ENCODE results near the gene NT5DC1.
A peak's percentile ranks its signal among the peaks of the same experiment; 100 is the strongest.

The NT5DC1 gene

GRCh38 chr6:116100419-116101301 is at the start of gene NT5DC1:
Gene NT5DC1, plus strand, starts transcription at chr6:116100853. Its CDS starts 78 bp downstream, at chr6:116100931.
- Histone ChIP-seq H3K4me3 (ENCODE audit: low read depth in 1 of 2, low read length in 2 of 2) (peak within 1 kb of the TSS; percentile 31 to 85), H3K27ac (ENCODE audit: low read depth, low read length) (peak within 1 kb of the TSS; percentile 86), H3K9me3 (ENCODE audit: low read length) (no peaks in the 10 kb centered on the region), H3K9ac (ENCODE audit: low read length) (peak within 1 kb of the TSS; percentile 66), H3K27me3 (ENCODE audit: control insufficient read depth in 1 of 2, insufficient read depth in 2 of 2, low read length in 2 of 2) (no peaks in the 10 kb centered on the region), H3K4me1 (ENCODE audit: insufficient read depth, low read length) (peaks cover 11% of the 10 kb centered on the region), H3K36me3 (ENCODE audit: insufficient read depth, low read length) (no peaks in the 10 kb centered on the region)

DNA sequence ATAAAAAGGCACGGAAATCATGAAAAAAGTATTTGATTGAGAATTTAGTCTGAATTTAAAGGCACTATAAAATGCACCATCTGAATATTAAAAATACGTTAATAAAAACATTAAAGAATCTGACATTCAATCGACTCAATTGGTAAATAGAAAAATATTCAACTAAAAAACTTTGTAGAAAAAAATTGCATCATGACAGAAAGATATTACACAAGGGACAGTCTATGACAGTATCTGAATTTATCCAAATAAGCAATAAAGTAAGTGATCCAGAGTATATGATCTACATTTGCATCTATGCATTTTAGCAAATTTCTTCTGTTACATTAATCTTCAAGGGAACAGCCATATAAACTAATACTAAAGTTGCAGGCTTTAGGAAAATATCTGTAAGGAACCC is 49.4 kb upstream of the NT5DC1 start:
- H3K9ac ChIP-seq (ENCODE audit: low read length) = no peak overlapping the region
- H3K27me3 ChIP-seq (ENCODE audit: control insufficient read depth in 1 of 2, insufficient read depth in 2 of 2, low read length in 2 of 2) = no peaks in the 10 kb centered on the region
- H3K4me1 ChIP-seq (ENCODE audit: insufficient read depth, low read length) = no peaks in the 10 kb centered on the region
- no peak overlapping the region for H3K27ac ChIP-seq (ENCODE audit: low read depth, low read length)
- no peaks in the 10 kb centered on the region for H3K36me3 ChIP-seq (ENCODE audit: insufficient read depth, low read length)
- no peak overlapping the region for H3K4me3 ChIP-seq (ENCODE audit: low read depth in 1 of 2, low read length in 2 of 2)
- H3K9me3 ChIP-seq (ENCODE audit: low read length) = no peaks in the 10 kb centered on the region

DNA sequence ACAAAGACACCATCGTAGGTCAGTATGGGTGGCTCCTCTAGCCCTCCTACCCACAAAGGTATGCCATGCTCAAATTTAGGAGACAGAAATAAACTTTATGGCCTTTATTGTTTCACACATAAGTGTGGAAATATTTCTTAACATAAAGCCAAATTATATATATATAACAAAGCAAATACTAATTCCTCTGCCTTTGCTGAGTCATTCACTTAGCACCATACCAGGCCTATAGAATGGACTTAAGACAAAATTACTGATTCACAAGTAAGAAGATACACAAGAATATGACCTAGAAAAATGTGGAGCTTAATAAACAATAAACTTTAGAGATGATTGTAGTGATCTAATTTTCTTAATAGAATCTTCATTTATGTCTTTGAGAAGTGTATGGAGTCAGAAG is 45.1 kb upstream of the NT5DC1 start:
- Histone ChIP-seq H3K9ac (ENCODE audit: low read length) (no peak overlapping the region), H3K27me3 (ENCODE audit: control insufficient read depth in 1 of 2, insufficient read depth in 2 of 2, low read length in 2 of 2) (no peaks in the 10 kb centered on the region), H3K36me3 (ENCODE audit: insufficient read depth, low read length) (no peaks in the 10 kb centered on the region), H3K4me1 (ENCODE audit: insufficient read depth, low read length) (no peaks in the 10 kb centered on the region), H3K4me3 (ENCODE audit: low read depth in 1 of 2, low read length in 2 of 2) (no peak overlapping the region), H3K9me3 (ENCODE audit: low read length) (no peaks in the 10 kb centered on the region), H3K27ac (ENCODE audit: low read depth, low read length) (no peak overlapping the region)

DNA sequence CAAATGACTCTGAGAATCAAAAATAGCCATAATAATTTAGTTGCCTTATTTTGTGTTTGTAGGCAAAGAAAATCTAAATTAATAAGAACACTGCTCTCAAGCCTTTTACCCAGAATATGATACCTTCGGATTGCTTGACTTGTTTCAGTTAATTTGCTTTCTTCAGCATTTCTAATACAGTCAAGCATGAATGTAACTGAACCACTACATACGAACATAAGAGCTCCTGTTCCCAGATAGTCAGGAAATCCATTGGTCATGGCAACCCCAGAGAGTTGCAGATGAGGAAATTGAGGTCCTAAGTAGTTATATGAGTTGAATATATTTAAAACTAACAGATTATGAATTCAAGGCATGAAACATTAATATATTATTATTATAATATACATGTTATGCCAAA is 42.9 kb upstream of the NT5DC1 start:
- Histone ChIP-seq H3K4me1 (ENCODE audit: insufficient read depth, low read length) (no peaks in the 10 kb centered on the region), H3K9ac (ENCODE audit: low read length) (no peak overlapping the region), H3K27me3 (ENCODE audit: control insufficient read depth in 1 of 2, insufficient read depth in 2 of 2, low read length in 2 of 2) (no peaks in the 10 kb centered on the region), H3K9me3 (ENCODE audit: low read length) (no peaks in the 10 kb centered on the region), H3K27ac (ENCODE audit: low read depth, low read length) (no peak overlapping the region), H3K4me3 (ENCODE audit: low read depth in 1 of 2, low read length in 2 of 2) (no peak overlapping the region), H3K36me3 (ENCODE audit: insufficient read depth, low read length) (no peaks in the 10 kb centered on the region)

DNA sequence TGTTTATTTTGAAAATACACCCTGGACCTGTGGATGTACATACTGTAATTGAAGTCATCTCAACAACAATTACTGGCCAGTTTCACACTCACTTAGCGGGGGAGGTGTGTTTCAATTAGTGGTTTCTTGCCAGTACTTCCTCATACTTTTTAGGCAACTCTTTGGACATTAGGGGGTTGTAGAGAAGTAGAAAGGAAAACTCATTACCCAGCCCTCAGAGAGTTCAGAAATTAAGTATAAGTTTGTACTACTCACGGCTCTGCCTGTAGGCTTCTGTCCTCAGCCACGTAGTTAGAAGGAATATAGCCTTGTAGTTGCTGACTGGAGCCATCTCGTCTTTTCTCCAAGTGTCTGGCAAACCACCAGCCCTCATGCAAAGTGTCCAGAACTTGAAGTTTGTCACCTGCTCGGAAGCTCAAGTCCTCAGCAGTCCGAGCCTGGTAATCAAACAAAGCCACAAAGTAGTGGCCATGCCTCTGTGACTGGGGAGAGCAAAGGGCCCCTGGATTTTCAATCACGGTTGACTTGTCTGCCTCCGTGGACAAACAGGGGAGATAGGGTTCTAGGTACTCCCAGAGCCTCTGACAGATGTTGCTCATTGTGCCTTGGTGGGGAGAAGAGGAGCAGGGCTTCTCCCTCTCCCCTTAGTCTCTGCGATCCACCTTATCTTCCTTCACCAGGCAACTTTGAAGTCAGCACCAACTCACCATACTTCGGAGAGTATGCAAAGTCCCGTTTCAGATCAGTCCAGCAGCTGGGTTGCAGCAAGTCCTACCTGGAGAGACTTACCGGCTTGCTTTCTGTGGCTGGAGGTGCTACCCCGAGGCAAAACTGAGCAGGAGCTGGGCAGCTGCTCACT is 40.7 kb upstream of the NT5DC1 start:
- Histone ChIP-seq H3K4me3 (ENCODE audit: low read depth in 1 of 2, low read length in 2 of 2) (peak overlapping the region in 1 of 2 donors; percentile 37), H3K27me3 (ENCODE audit: control insufficient read depth in 1 of 2, insufficient read depth in 2 of 2, low read length in 2 of 2) (no peaks in the 10 kb centered on the region), H3K27ac (ENCODE audit: low read depth, low read length) (no peak overlapping the region), H3K4me1 (ENCODE audit: insufficient read depth, low read length) (no peaks in the 10 kb centered on the region), H3K36me3 (ENCODE audit: insufficient read depth, low read length) (no peaks in the 10 kb centered on the region), H3K9me3 (ENCODE audit: low read length) (no peaks in the 10 kb centered on the region), H3K9ac (ENCODE audit: low read length) (no peak overlapping the region)

DNA sequence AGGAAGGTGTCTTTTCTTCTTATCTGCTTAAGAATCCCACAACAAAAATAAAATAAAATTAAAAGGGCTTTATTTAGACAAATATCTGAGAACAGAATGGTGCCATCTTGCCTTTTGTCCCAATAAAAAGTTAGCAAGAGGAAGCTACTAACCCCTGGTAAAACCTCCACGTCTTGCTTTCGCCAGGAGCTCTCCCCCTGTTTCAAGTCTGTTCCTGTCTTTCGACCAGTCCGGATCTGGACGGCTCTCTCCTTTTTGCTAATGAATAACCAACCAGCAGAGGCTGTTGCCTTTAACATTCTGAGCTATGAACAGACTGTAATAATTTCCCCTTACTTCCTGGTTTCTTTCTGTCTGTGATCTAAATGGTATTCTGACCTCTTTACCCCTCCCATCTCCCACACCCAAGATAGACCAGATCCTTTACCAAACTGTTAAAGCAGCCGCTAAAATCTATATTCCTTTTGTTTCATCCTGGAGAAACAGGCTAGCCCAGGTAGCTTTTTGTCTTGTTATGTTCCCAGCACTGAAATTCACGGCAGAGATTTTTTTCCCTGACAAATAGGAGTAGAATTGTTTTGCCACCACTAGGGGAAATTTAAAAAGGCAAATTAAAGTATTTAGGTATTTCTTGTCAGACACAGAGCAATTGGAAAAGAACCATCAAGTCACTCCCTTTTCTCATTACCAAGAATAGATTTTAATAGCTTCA is 39.9 kb upstream of the NT5DC1 start, which contains the start of gene FRK:
Gene FRK (minus strand): TSS at position 320 of the 712 bp plus-strand sequence. CDS start 580 bp downstream, outside the sequence.
- Histone ChIP-seq H3K27ac (ENCODE audit: low read depth, low read length) (no peak within 1 kb of the TSS), H3K4me3 (ENCODE audit: low read depth in 1 of 2, low read length in 2 of 2) (peak within 1 kb of the TSS in 1 of 2 donors; percentile 37), H3K36me3 (ENCODE audit: insufficient read depth, low read length) (no peaks in the 10 kb centered on the region), H3K9ac (ENCODE audit: low read length) (no peak within 1 kb of the TSS), H3K4me1 (ENCODE audit: insufficient read depth, low read length) (no peaks in the 10 kb centered on the region), H3K9me3 (ENCODE audit: low read length) (no peaks in the 10 kb centered on the region), H3K27me3 (ENCODE audit: control insufficient read depth in 1 of 2, insufficient read depth in 2 of 2, low read length in 2 of 2) (no peaks in the 10 kb centered on the region)

GRCh38 chr6:116062496-116062895 is 38.2 kb upstream of the NT5DC1 start:
- Histone ChIP-seq H3K9me3 (ENCODE audit: low read length) (no peaks in the 10 kb centered on the region), H3K27me3 (ENCODE audit: control insufficient read depth in 1 of 2, insufficient read depth in 2 of 2, low read length in 2 of 2) (no peaks in the 10 kb centered on the region), H3K27ac (ENCODE audit: low read depth, low read length) (no peak overlapping the region), H3K4me3 (ENCODE audit: low read depth in 1 of 2, low read length in 2 of 2) (no peak overlapping the region), H3K36me3 (ENCODE audit: insufficient read depth, low read length) (no peaks in the 10 kb centered on the region), H3K4me1 (ENCODE audit: insufficient read depth, low read length) (no peaks in the 10 kb centered on the region), H3K9ac (ENCODE audit: low read length) (no peak overlapping the region)

GRCh38 chr6:116064666-116065065 is 36.0 kb upstream of the NT5DC1 start:
- Histone ChIP-seq H3K4me1 (ENCODE audit: insufficient read depth, low read length) (no peaks in the 10 kb centered on the region), H3K36me3 (ENCODE audit: insufficient read depth, low read length) (no peaks in the 10 kb centered on the region), H3K9me3 (ENCODE audit: low read length) (no peaks in the 10 kb centered on the region), H3K27ac (ENCODE audit: low read depth, low read length) (no peak overlapping the region), H3K27me3 (ENCODE audit: control insufficient read depth in 1 of 2, insufficient read depth in 2 of 2, low read length in 2 of 2) (no peaks in the 10 kb centered on the region), H3K4me3 (ENCODE audit: low read depth in 1 of 2, low read length in 2 of 2) (no peak overlapping the region), H3K9ac (ENCODE audit: low read length) (no peak overlapping the region)

DNA sequence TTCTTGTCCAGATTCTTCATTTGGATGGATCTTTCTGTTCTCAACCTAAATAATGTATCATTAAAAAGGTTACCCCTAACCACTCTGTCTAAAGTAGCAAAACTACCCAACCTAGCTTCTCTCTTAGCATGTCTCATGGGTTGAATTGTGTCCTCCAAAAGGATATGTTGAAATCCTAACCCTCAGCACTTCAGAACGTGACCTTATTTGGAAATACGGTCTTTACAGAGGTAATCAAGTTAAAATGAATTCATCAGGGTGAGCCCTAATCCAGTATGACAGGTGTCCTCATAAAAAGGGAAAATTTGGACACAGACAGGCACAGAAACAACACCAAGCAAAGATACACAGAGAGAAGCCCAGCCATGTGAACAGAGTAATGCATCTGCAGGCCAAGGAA is 33.9 kb upstream of the NT5DC1 start:
- Histone ChIP-seq H3K4me3 (ENCODE audit: low read depth in 1 of 2, low read length in 2 of 2) (no peak overlapping the region), H3K36me3 (ENCODE audit: insufficient read depth, low read length) (no peaks in the 10 kb centered on the region), H3K9me3 (ENCODE audit: low read length) (no peaks in the 10 kb centered on the region), H3K4me1 (ENCODE audit: insufficient read depth, low read length) (no peaks in the 10 kb centered on the region), H3K9ac (ENCODE audit: low read length) (no peak overlapping the region), H3K27me3 (ENCODE audit: control insufficient read depth in 1 of 2, insufficient read depth in 2 of 2, low read length in 2 of 2) (no peaks in the 10 kb centered on the region), H3K27ac (ENCODE audit: low read depth, low read length) (no peak overlapping the region)

DNA sequence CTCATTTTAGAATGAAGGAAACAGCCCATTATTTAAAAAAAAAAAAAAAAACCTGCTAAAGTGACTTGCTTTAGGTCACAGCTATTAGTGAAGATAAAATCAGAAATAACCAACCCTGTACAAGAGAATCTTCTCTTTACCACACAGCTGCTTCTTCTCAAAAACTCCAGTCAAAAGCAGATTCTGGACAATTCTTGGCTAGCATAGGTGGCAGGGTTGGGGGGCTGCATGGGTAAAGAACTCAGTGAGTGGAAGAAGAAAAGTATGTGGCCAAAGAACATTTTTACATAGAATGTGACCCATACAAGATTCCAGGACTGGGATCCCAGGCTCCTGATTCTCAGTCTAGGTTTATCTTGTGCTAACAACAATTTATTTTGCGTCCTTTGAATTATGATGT is 30.6 kb upstream of the NT5DC1 start:
- Histone ChIP-seq H3K9me3 (ENCODE audit: low read length) (no peaks in the 10 kb centered on the region), H3K4me3 (ENCODE audit: low read depth in 1 of 2, low read length in 2 of 2) (no peak overlapping the region), H3K9ac (ENCODE audit: low read length) (no peak overlapping the region), H3K27ac (ENCODE audit: low read depth, low read length) (no peak overlapping the region), H3K27me3 (ENCODE audit: control insufficient read depth in 1 of 2, insufficient read depth in 2 of 2, low read length in 2 of 2) (no peaks in the 10 kb centered on the region), H3K4me1 (ENCODE audit: insufficient read depth, low read length) (no peaks in the 10 kb centered on the region), H3K36me3 (ENCODE audit: insufficient read depth, low read length) (no peaks in the 10 kb centered on the region)

Data from muscle layer of colon (tissue), 2 donors.